Measurements from ENCODE around the gene GAREM1.
A peak's percentile ranks its signal among the peaks of the same experiment; 100 is the strongest.

GAREM1 gene

DNA sequence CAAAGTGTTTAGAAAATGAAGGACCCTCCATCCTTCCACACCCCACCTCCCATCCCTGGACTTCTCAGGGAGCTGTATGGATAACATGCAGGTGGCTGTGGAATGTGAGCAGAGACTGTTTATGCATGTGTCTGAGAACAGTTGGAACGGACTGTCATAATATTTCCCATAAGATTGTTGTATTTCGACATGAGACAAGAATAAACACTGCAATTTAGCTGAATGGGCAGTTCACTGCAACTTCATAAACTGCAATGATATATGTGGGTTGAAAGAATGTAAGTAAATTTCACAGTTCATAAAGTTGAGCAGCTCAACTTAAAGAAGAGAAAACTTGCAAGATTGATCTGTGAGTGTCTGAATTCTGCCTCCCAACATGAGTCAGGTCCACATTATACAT is 206.3 kb downstream of the GAREM1 start:
- DNase-seq (ENCODE audit: low read depth) = no peak
- TF ChIP-seq, protein P1, sequence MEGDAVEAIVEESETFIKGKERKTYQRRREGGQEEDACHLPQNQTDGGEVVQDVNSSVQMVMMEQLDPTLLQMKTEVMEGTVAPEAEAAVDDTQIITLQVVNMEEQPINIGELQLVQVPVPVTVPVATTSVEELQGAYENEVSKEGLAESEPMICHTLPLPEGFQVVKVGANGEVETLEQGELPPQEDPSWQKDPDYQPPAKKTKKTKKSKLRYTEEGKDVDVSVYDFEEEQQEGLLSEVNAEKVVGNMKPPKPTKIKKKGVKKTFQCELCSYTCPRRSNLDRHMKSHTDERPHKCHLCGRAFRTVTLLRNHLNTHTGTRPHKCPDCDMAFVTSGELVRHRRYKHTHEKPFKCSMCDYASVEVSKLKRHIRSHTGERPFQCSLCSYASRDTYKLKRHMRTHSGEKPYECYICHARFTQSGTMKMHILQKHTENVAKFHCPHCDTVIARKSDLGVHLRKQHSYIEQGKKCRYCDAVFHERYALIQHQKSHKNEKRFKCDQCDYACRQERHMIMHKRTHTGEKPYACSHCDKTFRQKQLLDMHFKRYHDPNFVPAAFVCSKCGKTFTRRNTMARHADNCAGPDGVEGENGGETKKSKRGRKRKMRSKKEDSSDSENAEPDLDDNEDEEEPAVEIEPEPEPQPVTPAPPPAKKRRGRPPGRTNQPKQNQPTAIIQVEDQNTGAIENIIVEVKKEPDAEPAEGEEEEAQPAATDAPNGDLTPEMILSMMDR (IDR thresholded peaks at IDR 0.05; ENCODE audit: low read length, missing control alignments) = no peak
- no peak overlapping the region for H3K4me3 ChIP-seq (replicated peaks; ENCODE audit: low read depth, low read length)

DNA sequence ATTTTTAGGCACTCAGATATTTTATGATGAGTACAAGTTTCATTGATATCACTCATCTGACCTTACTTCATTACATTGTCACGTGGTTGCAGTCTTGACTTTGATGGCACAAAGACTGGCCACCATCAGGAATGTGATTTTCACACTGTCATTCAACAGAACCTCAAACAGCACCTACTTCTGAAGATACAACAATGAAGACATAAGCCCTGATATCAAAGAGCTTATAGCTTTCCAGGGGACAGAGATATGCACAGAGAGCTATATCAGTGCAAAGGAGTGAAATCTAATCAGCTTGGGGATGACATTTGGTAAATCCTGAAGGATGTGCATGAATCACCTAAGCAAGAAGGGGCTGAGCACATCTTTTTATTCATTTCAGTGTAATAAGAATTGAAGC is 208.6 kb downstream of the GAREM1 start:
- TF ChIP-seq, protein P1 (IDR thresholded peaks at IDR 0.05; ENCODE audit: low read length, missing control alignments) = no peak
- no peak for DNase-seq (ENCODE audit: low read depth)
- H3K4me3 ChIP-seq (replicated peaks; ENCODE audit: low read depth, low read length) = no peak overlapping the region

DNA sequence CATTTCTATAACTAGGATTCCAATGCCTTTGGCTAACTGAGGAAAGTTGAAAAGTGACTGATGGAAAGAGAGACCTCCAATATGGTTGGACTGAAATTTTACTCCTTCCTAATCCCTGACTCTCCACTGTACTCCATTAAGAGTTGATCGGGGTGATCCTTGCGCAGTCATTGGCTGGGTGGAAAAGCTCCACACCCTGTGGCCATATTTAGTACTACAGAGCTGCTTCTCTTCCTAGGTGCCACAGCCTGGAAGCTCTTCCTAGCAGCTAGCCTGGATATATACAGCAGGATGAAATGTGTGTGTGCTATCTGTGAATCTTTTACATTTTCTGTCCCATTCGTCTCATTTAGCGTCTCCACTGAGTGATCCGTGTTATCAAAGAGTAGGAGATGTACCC is 209.7 kb downstream of the GAREM1 start:
- DNase-seq (ENCODE audit: low read depth) = no peak
- no peak overlapping the region for H3K4me3 ChIP-seq (replicated peaks; ENCODE audit: low read depth, low read length)
- TF ChIP-seq, protein P1 (IDR thresholded peaks at IDR 0.05; ENCODE audit: low read length, missing control alignments) = peak; percentile 9

DNA sequence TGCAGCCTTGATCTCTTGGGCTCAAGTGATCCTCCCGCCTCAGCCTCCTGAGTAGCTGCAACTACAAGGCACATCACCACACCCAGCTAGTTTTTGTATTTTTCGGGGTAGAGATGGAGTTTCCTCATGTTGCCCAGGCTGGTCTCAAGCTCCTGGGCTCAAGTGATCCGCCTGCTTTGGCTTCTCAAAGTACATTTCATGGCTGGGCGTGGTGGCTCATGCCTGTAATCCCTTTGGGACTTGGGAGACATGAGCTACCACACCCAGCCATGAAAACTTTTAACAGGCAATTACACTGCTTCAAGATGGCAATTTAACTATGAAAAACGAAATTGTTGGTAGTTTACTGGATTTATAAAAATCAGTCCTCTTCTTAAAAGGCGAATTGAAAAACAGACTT is 211.1 kb downstream of the GAREM1 start:
- H3K4me3 ChIP-seq (replicated peaks; ENCODE audit: low read depth, low read length) = no peak overlapping the region
- TF ChIP-seq, protein P1 (IDR thresholded peaks at IDR 0.05; ENCODE audit: low read length, missing control alignments) = no peak
- no peak for DNase-seq (ENCODE audit: low read depth)

DNA sequence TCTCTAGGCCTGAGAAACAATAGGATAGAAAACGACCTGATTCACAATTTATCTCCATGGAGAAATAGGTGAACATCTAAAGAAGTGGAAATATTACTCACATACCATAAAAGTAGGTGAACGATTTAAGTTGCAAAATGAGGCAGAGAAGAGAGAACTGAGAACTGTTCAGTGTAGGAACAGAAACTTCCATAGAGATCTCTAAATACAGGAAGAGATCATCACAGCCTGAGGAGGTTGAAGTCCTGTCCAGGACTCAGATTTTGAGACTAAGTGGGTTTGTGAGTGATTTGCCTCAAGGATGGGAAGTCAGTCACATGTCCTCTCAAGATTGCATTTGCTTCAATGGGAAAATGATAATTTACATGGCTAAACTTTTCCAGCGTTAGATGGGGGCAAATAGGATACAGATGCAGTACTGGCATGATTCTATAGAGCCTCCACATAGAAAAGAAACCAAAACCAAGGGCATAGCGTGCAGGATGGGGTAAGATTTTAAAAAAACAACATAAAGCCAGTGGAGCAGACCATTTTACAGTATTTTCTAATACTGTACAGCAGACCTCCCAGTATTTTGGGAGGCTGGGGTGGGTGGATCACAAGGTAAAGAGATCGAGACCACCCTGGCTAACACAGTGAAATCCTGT is 212.0 kb downstream of the GAREM1 start:
- H3K4me3 ChIP-seq (replicated peaks; ENCODE audit: low read depth, low read length) = no peak overlapping the region
- TF ChIP-seq, protein P1 (IDR thresholded peaks at IDR 0.05; ENCODE audit: low read length, missing control alignments) = no peak
- no peak for DNase-seq (ENCODE audit: low read depth)

DNA sequence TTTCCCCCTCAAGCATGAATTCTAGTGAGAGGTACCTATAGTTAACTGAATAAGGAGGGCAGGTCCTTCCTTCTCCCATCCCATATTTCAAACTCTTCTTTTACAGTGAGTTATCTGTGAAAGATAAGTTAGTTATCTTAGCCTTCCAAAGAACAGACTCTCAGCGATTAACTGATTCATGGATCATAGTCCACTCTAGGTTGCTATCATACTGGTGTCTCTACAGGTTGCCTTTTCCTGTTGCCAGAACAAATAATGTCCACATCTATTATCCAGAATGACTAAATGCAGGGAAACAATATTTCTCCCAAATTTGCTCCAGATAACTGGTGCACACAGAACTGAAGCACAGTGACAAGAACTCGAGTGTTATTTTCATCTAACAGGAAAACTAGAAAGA is 212.5 kb downstream of the GAREM1 start:
- TF ChIP-seq, protein P1 (IDR thresholded peaks at IDR 0.05; ENCODE audit: low read length, missing control alignments) = no peak
- no peak for DNase-seq (ENCODE audit: low read depth)
- H3K4me3 ChIP-seq (replicated peaks; ENCODE audit: low read depth, low read length) = no peak overlapping the region
